D721Med (cell line): ENCODE measurements around the gene RRP12.

Experiments
- DNase-seq: peaks from one replicate; pipeline ENCODE4 v3.0.0; 2011; ENCODE audit warnings: low spot score; ENCODE audit not compliant: insufficient read length
- FAIRE-seq: peaks from 2 replicates; lab custom pipeline; 2011; peaks lifted over from hg19 to GRCh38; lab: Jason Lieb, UNC
- TF ChIP-seq, protein P1 (sequence below): IDR thresholded peaks from 2 replicates; pipeline ENCODE4 v1.5.1; 2012; ENCODE audit warnings: mild to moderate bottlenecking, control low read depth; ENCODE audit not compliant: insufficient read depth; ENCODE audit errors: missing control alignments

Gene RRP12

DNA sequence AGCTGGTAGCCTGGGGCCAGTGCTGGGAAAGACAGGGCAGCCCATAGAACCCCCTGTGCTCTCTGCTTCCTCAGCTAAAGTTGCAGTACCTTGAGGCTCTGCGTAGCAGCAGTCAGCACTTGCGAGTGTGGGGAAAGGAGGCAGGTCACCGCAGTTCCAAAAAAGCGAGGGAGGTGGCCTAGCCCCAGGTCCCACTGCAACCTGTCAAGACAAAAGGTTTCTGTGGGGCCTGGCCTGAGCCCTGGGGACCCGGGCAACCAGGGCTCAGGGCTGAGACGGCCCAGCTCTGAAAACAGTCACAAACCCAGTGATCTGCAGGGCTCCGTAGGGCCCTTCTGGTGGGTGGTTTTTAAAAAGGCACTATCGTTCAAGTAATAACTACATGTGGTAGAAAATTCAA is 19.5 kb downstream of the RRP12 start:
- TF ChIP-seq, protein P1, sequence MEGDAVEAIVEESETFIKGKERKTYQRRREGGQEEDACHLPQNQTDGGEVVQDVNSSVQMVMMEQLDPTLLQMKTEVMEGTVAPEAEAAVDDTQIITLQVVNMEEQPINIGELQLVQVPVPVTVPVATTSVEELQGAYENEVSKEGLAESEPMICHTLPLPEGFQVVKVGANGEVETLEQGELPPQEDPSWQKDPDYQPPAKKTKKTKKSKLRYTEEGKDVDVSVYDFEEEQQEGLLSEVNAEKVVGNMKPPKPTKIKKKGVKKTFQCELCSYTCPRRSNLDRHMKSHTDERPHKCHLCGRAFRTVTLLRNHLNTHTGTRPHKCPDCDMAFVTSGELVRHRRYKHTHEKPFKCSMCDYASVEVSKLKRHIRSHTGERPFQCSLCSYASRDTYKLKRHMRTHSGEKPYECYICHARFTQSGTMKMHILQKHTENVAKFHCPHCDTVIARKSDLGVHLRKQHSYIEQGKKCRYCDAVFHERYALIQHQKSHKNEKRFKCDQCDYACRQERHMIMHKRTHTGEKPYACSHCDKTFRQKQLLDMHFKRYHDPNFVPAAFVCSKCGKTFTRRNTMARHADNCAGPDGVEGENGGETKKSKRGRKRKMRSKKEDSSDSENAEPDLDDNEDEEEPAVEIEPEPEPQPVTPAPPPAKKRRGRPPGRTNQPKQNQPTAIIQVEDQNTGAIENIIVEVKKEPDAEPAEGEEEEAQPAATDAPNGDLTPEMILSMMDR = no peak
- FAIRE-seq (no peak), DNase-seq (no peak)

DNA sequence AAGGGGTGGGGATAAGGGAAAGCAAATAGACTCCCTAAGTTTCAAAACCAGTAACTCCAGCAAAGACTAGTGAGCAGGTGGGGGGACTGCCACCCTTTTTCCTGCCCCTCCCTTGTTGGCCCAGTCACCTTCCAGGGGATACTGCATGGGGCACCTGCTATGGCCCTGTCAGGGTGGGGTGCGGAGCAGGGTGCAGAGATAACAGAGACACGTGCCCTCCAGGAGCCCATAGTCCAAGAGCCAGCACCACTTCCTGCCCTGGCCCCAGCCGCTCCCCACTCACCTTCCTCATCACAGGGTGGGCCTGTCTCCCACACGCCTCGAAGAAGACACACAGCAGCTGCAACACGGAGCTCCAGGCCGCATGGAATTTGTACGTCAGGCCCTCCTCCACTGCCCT is 20.6 kb downstream of the RRP12 start:
- no peak for DNase-seq
- TF ChIP-seq, protein P1 = no peak
- FAIRE-seq = no peak

DNA sequence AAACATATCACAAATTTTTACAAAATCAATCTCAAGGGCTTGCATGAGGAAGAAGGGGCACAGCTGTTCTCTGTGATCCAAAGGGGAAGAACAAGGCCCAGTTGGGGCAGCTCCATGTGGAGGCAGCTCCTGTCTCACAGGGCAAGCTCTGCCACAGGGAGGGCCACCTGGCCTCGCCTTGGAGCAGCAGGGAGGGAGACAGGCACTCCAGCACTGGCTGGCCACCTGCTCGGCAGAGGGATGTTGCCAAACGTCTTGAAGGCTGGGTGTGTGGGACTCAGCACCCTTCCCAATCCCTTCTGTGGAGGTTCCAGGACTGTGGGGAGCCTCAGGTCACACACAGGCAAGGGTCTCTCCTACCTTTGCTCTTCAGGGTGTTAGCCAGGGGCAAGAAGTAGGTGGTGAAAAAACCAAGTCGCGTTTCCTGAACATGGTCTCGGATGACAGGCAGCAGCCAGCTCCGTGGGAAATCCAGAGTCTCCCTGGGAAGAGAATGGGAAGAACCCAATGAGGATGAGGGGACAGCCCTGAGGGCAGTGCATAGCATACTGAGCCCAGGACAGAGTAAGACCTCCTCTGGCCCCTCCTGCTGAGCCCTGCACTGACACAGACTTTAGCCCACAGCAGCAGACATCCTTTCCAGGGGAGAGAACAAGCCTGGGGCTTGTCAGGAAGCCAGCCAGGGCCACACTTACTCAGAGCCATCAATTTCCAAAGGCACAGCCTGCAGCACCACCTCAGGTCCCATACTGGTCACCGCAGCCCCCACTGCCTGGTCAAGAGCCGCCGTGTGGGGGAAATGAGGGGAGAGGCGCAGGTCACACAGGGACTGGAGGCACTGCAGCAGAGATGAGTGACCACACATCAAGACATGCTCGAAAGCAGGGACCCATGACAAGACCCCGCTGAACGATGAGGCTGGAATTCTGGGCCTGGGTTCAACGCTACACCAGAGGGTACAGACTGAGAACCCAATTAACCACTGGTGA is 21.9 kb downstream of the RRP12 start:
- TF ChIP-seq, protein P1 = no peak
- DNase-seq (no peak), FAIRE-seq (no peak)

DNA sequence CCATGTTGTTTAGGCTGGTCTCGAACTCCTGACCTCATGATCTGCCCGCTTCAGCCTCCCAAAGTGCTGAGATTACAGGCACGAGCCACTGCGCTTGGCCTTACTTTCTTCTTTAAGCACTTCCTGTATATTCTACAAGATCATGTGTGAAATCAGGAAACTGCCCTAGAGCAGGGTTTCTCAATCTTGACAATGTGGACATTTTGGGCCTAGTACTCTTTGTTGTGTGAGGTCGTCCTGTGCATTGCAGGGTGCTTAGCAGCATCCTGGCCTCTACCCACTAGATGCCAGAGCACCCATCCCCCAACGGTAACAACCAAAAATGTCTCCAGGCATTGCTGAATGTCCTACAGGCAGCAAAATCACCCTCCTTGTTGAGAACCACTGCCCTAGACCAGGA is 24.7 kb downstream of the RRP12 start:
- no peak for FAIRE-seq
- TF ChIP-seq, protein P1 = no peak

DNA sequence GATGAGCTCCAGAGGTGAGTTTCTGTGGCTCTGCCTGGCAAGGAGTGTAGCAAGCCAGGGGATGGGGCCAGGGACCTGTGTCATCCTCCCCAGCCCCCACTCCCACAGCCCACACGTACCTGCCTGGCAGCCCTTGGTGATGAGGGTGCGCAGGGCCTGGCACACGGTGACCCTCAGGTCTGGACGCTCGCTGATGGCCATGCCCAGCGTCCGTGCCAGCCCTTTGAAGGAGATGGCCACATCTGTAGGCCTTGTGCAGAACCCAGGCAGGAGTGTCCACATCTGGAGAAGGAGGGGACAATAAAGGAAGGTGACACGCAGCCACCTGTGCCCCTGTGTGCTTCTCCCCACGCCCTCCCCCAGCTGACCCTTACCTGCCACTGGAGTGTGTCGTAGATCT is 27.7 kb downstream of the RRP12 start:
- FAIRE-seq (no peak), DNase-seq (no peak)
- TF ChIP-seq, protein P1 = no peak

More for the DNA sequence above, 24.7 kb downstream of the RRP12 start:
- no peak for DNase-seq

DNA sequence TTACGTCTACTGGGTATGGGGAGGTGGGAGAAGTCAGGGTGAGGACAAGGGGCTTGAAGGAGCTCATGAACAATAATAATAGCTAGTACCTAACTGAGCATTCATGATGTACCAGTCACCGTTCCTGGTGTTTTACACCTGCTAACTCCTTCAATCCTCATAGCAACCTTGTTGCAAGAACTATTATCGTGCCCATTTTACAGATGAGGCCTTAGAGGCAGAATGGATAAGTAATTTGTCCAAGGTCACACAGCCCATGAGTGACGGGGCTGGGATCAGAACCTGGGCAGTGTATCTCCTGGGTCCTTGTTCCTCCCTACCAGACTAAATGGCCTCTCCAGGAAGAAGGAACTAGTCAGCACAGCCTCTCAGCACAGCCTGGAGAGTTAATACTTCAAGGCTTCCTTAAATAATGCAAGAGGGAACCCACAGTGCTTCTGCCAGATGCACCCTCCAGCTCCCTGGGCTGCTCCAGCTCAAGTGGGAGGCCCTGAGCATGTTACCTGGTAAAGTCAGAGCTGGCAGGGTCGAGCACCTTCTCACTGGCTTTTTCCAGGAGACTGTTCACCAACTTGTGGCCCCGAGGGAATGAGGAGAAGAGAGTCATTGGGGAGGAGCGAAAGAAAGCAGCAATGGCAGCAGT is 28.8 kb downstream of the RRP12 start:
- TF ChIP-seq, protein P1 = no peak
- FAIRE-seq = no peak
- no peak for DNase-seq
